Stimulated activated CD8-positive, alpha-beta memory T cell treated with anti-CD3 and anti-CD28 coated beads, Interleukin-7, amount 100 ng/mL, for 4 hours (primary cell): Measurements from ENCODE around the gene SDF4.

Experiments used
- DNase-seq, 2 donors: peaks; one replicate each; pipeline ENCODE4 v3.0.0-alpha.2; 2020; ENCODE audit warnings: low read depth in 2 of 2

Gene SDF4

GRCh38 chr1:1228187-1228586, 3.6 kb downstream of the SDF4 start:
- no peak for DNase-seq

DNA sequence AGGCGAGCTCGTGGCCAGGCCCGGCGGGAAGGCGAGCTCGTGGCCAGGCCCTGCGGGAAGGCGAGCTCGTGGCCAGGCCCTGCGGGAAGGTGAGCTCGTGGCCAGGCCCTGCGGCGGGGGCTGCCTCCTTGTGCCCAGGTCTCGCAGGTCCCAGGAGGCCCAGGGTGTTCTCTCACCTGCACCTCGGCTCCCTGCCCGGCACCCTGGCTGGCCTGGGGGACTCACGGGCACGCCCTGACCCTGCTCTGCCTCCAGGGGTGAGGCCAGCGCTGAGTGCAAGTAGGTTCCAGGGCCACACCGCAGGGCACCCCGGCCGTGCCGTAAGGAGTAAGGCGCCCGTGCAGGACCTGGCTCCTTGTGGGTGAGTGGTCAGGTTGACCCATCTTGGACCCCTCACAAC, 4.4 kb downstream of the SDF4 start:
- DNase-seq = no peak

DNA sequence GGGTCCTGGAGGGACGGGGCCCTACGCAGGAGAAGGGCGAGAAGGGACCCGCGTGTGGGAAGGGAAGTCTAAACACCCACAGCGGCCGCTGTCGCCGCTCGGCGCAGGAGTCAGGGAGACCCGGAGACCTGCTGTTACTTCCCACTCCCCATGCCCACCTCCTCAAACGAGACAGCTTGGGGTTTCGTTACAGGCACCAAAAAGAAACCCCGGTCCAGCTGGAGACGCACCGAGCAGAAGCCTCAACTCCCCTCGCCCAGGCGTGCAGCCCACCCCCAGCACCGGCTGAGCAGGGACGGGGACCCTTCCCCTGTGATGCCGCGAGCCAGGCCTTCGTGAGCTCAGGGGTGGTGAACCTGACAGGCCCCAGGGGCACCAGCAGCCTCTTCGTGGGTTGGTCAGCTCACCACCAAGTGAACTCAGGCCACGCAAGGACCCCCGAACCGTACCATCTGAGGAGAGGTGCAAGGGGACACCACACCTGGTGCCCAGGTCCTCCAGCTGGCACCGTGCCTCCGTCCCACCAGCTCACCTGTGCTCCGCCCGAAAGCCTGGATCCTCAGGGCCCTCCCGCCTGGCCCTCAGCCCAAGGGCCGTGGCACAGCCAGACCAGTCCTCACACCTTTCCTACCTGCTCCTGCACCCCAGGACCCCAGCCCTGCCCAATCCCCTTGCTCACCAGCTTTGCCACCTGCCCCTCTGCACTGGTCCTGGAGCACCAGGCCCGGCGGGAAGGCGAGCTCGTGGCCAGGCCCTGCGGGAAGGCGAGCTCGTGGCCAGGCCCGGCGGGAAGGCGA, 5.0 kb downstream of the SDF4 start:
- no peak for DNase-seq

DNA sequence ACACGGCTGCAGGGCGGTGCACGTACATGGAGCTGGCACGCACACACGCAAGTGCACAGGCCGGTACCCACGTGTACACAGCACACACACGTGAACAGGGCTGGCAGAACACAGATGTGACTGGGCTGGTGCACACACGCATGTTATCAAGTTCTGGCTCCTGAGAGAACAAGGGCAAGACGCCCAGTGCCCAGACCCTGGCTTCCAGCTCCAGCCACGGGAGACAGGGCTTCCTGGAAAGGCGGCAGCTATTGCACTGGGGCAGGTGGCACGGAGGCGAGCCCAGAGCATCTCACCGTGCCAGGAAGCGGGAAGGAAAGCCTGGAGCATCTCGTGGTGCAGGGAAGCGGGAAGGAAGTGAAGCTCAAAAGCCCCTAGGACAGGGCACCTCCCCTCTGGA, 5.9 kb downstream of the SDF4 start:
- DNase-seq = no peak

GRCh38 chr1:1225238-1225845, 6.5 kb downstream of the SDF4 start:
- no peak for DNase-seq

GRCh38 chr1:1223891-1224290, 7.9 kb downstream of the SDF4 start:
- DNase-seq = no peak

DNA sequence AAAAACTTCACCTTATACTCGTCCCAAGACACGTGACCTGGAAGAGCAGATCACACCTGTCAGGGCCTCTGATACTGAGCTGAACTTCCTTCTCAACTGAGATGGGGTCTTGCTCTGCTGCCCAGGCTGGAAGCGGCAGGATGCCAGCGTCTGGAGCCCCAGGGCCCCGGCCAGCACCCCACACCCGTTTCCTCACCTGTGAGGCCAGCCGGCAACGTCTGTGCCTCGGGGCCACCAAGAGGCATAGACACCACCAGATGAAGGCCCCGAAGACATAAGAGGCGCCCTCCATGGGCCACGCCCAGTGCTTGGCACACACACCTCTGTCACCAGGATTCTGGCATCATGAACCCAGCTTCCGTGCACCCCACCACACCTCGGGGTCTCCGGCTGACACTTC, 8.5 kb downstream of the SDF4 start:
- DNase-seq = no peak

- DNase-seq = no peak
These were observed 9.1 kb downstream of the SDF4 start for GRCh38 chr1:1222575-1223225.

GRCh38 chr1:1221887-1222574, 9.8 kb downstream of the SDF4 start:
- peak in 1 of 2 donors; percentile 37 for DNase-seq

DNA sequence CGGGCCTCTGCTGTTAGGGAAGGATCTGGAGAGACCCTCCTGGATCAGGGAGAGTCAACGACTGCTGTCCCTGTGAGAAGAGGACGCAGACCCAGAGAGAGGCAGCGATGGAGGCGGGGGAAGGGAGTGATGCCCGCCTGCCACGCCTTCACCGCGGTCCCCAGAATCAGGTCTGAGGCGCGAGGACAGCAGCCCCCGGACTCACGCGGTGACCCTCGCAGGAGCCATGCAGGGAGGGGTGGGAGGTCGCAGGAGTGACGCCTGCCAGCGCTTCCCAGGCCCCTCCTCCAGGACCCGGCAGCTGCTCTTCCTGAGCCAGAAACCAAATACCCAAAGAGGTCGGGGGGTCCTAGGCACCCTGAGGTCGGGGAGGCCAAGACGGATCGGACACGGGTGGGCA, 11.6 kb downstream of the SDF4 start:
- DNase-seq = no peak

DNA sequence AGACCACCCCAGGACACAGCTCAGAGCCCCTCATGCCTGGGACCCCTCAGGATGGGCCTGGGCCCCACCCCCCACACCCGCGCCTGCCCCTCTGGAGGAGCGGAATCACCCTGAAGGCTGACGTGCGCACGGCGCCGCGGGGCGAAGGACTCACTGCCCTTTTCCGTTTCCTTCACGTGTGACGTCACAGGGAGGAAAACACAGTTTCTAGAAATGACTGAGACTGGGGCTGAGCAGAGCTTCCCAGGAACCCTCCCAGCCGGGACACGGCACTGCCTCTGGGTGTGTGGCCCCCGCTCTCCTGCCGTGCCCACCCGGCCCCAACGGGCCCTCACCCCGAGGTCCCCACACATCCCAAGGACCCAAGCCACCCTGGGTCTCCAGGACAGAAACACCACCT, 12.5 kb downstream of the SDF4 start:
- DNase-seq = no peak

- no peak for DNase-seq
These were observed 13.1 kb downstream of the SDF4 start for GRCh38 chr1:1218524-1219200.

GRCh38 chr1:1217621-1218523, 13.9 kb downstream of the SDF4 start:
- DNase-seq = no peak

GRCh38 chr1:1216770-1217620, 14.8 kb downstream of the SDF4 start:
- DNase-seq = no peak

DNA sequence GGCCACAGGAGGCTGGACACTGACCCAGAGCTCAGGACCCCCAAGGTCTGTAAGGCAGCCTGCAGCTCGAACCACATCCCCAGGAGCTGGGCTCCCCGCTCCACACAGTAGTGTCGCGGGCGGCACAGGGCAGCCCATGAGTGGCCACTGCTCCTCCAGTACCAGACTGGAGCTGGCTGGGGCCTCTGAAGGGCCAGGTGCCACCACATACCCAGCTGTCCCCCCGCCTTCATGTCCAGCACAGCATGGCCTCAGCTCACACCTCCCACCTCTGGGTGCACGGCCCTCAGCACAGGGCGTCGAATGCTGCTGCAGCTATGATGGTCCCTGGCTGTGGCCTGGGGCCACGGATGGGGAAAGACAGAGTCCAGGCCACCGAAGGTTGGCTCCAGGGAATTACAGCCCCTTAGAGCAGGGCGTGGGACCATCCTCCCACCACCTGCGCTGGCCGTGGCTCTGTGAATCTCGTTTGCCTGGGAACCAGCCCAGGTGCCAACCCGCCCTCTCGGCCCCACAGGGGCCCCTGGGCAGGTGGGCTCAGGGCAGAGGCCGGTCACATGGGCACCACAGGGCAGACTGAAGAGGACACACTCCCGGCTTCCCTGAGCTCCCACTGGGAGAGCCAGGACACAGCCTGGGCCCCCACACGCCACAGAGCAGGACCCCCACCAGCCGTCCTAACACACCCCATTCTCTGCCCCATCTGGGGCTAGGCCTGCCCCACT, 15.8 kb downstream of the SDF4 start:
- DNase-seq = no peak

- DNase-seq = no peak
These were observed 16.6 kb downstream of the SDF4 start for GRCh38 chr1:1215080-1215676.

DNA sequence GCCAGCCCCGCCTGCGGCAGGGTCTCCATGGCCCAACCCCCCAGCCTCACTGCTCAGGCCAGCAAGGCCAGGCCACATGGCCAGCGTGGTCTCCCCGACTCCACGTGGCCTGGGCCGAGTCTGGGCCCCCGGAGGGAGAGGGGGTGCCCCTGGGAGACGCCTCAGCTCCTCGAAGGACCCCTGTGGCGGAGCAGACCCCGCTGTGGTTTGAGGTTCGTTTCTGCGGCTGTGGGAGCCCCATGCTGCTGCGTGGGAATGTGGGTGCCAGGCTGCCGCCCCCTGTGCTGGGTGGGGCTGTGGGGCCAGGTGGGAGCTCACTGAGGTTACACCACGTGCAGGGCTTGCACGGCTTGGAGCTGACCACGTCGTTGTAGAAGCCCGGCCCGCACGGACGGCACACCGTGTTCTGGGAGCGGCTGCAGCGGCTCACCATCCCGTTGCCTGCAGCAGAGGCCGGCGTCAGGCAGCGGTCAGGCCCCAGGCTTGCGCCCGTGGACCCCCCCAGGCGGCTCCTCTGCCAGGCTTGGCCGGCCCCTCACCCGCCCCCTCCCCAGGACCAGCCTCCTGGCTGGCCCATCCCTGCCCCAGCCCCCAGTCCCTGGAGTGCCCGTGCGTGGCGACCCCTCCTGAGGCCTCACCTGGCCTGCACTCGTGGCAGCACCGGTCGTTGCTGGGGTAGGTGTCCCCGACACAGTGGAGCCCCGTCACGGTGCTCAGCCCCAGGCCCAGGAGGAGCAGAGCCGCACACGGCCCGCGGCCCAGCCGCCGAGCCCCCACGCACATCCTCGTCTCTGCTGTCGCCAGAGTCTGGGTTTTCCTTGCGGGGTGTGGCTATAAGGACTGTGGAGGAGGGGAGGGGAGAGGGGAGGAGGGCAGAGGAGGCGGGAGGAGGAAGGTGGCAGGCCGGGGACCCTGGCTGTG, 18.2 kb downstream of the SDF4 start, which contains the start of gene TNFRSF4:
TSS of gene TNFRSF4 (minus strand) at position 809 of the 921 bp plus-strand sequence. CDS start at position 783, 26 bp downstream.
- DNase-seq = peak in 1 of 2 donors; percentile 51
